GM12801 (cell line): ENCODE results near the gene AEN.

Experiments
- TF ChIP-seq, protein P1 (sequence below): IDR thresholded peaks from one replicate; pipeline ENCODE4 v1.5.1; 2011; ENCODE audit warnings: control low read depth; ENCODE audit not compliant: insufficient read length; ENCODE audit errors: extremely low read depth

AEN gene

GRCh38 chr15:88681610-88682221 is 60.6 kb downstream of the AEN start:
- TF ChIP-seq, protein P1, sequence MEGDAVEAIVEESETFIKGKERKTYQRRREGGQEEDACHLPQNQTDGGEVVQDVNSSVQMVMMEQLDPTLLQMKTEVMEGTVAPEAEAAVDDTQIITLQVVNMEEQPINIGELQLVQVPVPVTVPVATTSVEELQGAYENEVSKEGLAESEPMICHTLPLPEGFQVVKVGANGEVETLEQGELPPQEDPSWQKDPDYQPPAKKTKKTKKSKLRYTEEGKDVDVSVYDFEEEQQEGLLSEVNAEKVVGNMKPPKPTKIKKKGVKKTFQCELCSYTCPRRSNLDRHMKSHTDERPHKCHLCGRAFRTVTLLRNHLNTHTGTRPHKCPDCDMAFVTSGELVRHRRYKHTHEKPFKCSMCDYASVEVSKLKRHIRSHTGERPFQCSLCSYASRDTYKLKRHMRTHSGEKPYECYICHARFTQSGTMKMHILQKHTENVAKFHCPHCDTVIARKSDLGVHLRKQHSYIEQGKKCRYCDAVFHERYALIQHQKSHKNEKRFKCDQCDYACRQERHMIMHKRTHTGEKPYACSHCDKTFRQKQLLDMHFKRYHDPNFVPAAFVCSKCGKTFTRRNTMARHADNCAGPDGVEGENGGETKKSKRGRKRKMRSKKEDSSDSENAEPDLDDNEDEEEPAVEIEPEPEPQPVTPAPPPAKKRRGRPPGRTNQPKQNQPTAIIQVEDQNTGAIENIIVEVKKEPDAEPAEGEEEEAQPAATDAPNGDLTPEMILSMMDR = no peak
